HG03095 (cell line): Measurements from ENCODE around the gene CCDC57.
"Not testable (repeated sequence)": the region's sequence is repeated elsewhere in the genome, so short reads cannot be mapped to it uniquely, and the experiment has no call there.

Experiments used
- ATAC-seq: cut with Tn5 transposase; IDR thresholded peaks from one replicate; pipeline ENCODE4 v1.9.1; 2021; ENCODE audit warnings: moderate library complexity; ENCODE audit not compliant: unreplicated experiment

The CCDC57 gene

DNA sequence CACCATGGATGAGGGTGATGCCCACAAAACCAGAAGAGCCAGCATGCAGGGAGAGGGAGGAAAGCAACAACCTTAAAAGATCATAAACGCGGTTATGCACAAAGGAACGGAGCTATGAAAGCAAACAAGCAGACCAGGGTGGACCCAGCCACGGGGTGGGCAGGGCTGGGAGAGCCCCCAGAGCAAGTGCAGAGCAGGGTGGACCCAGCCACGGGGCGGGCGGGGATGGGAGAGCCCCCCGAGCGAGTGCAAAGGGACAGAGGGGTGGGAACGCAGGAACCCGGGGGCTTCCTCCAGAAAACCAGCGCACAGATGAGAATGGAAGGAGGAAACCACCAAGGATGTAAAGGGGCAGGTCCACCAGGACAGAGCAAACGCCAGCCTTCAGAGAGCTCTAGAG, 33.2 kb downstream of the CCDC57 start:
- ATAC-seq: no peak

DNA sequence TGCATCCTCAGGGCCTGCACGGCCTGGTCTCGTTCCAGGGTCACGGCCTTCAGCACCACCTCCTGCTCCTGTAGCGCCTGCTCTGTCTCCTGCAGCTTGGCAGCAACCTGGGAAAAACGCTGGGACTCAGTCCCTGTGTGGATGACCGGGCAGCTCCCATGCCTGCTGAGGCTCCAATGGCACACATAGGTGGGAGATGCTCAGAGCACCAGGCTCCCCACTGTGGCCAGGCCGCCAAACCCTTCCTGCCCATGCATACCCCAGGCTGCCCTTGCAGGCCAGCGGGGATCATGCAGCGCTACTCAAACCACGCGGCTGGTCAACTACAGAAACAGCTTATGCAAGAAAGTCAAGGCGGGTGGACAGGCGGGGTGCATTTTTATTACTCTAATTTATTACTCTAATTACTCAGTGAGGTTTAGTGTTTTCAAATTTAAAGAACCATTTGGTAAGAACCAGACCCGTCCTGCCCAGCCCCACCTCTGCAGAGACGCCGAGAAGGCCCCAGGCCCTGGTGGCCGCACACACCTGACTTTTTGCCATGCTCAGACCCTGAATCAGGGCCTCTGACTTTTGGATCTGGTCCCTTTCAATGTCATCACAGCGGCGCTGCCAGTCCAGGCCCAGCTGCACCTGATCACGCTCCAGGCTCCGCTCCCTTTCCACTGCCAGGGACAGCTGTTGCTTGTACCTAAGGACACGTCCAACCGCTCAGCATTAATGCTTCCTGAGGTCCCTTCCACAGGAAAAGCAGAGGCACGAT, 34.0 kb downstream of the CCDC57 start:
- no peak for ATAC-seq

GRCh38 chr17:82177761-82178498, 34.7 kb downstream of the CCDC57 start:
- ATAC-seq: no peak

GRCh38 chr17:82177276-82177675, 35.4 kb downstream of the CCDC57 start:
- ATAC-seq: no peak

DNA sequence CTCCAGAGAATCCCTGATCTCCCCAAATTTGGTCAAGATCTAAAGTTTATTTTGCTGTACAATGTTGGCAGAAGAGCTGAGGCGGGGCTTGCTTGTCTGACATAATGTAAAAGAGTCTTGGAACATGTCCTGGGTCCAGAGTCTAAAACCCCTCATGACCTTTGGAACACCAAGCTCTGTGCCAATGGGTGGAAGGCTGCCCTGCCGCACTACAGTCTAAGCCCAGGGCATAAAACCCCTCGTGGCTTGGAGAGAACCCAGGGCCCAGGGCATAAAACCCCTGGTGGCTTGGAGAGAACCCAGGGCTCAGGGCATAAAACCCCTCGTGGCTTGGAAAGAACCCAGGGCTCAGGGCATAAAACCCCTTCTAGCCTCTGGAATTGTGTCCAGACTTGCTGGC, 36.7 kb downstream of the CCDC57 start:
- ATAC-seq: no peak

GRCh38 chr17:82175201-82175600, 37.4 kb downstream of the CCDC57 start:
- ATAC-seq: no peak

DNA sequence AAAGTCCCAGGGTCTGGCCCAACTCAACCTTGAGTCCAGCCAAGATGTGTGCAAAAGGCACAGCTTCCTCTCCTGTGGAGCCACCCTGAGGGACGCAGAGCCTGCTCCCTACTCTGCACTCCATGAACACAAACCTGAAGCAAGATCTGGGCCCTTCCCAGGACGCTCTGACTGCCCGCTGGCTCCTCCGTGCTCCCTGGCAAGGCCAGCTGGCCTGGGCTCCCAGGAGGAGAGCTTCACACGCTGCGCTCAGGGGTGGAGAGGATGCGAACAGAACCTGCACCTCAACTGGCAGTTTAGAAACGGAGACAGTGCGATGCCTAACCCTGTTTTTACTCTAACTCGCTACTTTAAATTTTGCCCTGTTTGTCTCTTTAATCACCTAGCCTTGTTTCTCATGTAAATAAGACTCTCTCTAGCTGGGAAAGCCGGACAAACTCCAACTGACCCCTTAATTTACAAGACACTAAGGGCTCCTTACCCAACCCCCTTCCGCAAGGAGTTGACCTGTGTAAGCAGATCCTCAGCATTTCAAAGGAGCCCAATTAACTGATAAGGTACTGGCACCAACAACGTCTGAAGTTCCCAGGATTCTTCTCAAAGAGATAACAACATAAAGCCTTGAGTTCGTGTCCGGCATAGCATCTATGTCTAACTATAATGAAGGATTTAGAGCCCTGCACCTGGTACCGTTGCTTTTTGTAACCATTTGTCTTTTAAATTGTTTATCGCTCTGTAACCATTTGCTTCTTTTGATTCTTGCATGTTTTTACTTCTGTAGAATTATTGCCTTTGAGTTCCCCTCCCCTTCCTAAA, 38.4 kb downstream of the CCDC57 start:
- not testable (repeated sequence) for ATAC-seq

DNA sequence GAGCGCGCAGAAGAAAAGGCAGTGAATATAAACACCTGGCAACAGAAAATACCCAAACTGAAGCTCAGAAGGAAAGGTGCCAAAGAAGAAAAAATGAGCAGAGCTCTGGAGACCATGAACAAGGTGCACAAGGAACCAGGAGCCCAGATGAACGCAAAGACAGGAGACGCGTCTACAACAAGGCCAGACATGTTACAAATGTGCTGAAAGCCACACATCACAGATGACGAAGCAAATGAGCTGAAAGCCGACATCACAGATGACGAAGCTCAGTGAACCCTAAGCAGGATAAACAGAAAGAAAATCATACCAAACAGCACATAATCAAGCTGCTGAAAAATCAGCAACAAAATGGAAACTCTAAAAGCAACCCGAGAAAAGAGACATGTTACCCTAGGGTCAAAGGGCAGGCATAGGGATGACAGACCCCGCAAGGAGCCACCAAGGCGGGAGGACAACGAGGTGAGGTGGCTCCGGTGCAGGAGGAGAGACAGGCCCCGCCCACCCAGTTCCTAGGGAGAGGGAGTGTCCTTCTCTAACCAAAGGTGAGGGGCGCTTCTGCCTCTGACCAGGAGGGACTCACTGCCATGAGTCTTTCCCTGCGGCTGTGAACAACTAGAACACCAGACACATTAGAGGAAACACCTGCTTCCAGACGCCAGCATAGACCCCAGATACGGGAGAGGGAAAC, 39.1 kb downstream of the CCDC57 start:
- ATAC-seq: no peak

GRCh38 chr17:82172486-82173160, 40.0 kb downstream of the CCDC57 start:
- ATAC-seq: no peak

- no peak for ATAC-seq
Measured at GRCh38 chr17:82171750-82172375, 40.8 kb downstream of the CCDC57 start.

DNA sequence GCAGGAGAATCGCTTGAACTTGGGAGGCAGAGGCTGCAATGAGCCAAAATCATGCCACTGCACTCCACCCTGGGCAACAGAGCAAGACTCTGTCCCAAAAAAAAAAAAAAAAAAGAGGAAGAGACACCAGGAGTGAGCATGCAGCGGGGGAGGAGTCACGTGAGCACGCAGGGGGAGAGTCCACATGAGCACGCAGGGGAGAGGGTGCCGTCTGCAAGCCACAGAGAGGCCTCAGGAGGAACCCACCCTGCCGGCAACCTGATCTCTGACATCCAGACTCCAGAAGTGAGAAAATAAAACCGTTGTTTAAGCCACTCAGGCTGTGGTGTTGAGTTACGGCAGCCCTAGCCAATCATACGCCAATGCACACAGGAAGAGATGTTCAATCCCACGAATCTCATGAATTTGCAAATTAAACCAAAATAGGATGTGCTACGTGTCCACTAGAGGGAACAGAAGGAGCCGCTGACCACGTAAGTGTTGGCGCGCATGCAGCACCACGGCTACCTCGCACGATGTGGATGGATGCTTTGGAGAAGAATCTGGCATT, 42.2 kb downstream of the CCDC57 start:
- ATAC-seq: no peak

DNA sequence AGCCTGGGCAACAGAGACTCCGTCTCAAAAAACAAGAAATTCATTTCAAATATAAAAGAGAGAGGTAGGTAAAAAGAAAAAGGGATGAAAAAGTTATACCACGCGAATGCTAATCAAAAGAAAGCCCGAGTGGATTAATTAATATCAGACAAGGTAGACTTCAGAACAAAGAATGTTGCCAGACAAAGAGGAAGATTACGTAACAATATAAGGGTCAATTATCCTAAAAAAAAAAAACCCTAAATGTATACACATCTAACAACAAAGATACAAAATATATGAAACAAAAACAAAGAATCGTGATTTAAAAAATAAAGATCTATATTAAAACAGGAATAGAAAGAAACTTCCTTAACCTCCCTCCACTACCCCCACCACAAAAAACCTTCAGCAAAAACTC, 44.1 kb downstream of the CCDC57 start:
- ATAC-seq: no peak

- no peak for ATAC-seq
Measured at GRCh38 chr17:82167028-82167427, 45.6 kb downstream of the CCDC57 start.

- ATAC-seq: no peak
Measured at GRCh38 chr17:82164853-82165252, 47.8 kb downstream of the CCDC57 start.

DNA sequence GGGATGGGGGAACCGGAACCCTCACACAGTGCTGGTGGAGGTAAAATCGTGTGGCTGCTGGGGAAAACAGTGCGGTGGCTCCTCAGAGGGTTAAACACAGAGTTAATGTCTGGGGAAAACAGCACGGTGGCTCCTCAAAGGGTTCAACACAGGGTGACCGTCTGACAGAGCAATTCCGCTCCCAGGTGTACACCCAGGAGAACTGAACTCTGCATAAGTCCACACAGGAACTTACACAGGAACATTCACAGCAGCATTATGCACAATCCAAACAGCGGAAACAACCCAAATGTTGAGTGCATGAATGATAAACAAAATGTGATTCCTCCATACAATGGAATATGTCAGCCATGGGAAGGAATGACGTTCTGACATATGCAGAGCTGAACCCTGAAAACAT, 51.4 kb downstream of the CCDC57 start:
- ATAC-seq: no peak

DNA sequence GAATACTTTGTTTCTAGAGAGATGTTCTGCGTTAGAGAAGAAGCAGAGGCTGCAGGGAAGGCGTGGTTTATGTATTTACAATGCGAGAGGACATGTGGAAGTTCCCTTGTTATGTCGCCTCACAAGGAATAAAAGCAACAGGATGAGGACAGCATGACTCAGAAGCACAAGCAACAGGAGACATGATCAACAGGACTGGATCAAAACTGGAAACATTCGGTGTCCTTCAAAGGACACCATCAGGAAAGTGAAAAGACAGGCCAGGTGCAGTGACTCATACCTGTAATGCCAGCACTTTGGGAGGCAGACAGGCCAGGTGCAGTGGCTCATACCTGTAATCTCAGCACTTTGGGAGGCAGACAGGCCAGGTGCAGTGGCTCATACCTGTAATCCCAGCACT, 52.6 kb downstream of the CCDC57 start:
- no peak for ATAC-seq

GRCh38 chr17:82158825-82159224, 53.8 kb downstream of the CCDC57 start:
- no peak for ATAC-seq

DNA sequence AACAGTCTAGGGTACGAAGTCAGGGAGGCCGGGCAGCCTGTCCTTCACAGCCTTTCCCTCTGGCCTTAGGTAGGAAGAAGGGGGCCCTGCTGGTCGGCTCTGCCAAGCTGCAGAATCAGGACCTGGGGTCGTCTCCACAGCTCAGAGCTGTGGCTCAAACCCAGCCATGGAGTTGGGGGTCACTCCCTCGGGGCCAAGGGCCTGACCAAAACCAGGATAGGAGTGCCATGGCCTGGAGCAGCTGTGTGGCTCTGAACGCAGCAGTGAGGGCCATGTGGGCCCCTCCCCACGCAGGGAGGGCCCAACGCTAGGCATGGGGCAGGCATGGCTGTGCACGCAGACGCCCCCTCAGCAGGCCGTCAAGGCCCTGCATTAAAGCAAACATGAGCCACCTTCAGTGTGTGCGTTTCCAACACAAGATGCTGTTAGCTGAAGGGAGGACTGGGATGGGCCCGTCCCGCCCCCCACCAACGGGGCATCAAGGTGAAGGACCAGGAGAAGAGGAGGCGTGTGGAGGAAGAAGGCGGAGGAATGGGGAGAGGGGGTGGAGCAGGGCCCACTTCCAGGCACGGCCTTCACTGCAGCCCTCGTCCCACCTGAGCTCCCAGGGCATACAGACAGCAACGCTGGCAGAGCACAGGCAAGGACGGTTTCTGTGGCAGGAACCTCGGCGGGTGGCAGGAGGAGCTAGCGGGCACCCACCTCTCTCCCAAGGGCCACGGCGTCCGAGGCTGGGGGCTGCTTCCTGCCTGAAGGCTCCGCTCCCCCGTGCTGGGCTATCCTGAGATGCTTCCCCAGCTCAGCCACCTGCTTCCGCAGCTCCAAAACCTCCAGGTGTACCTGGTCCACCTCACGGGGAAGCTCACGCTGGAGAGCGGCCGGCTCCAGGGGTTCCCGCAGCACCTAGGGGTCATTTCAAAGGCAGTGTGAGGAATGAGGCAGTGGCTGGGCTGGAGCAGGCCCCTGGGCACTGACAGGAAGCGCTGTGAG, 55.3 kb downstream of the CCDC57 start:
- ATAC-seq: no peak
